Neutrophil (primary cell): ENCODE results near the gene GRB14.

ENCODE experiments used
- H3K27ac ChIP-seq: fragments of 200-600 bp; sonication (generic); 2 replicates; pipeline ENCODE4 v1.5.1; 2016; ENCODE audit warnings: mild to moderate bottlenecking, moderate library complexity
- H3K27me3 ChIP-seq: fragments of 200-600 bp; sonication (generic); 2 replicates; pipeline ENCODE4 v1.6.0; 2016; ENCODE audit warnings: mild to moderate bottlenecking
- H3K36me3 ChIP-seq: fragments of 200-600 bp; sonication (generic); 2 replicates; pipeline ENCODE4 v1.5.1; 2017
- H3K4me1 ChIP-seq, 2 experiments: fragments of 200-600 bp in 1 of 2; sonication (generic) in 1 of 2; 1 replicate in 1 of 2; 2 replicates in 1 of 2; pipeline versions ENCODE4 v1.5.1 to v1.6.1; 2013 to 2016; ENCODE audit warnings: low read depth in 1 of 2, low read length in 1 of 2, mild to moderate bottlenecking in 1 of 2, moderate library complexity in 1 of 2; ENCODE audit not compliant: control insufficient read depth in 1 of 2, insufficient read depth in 1 of 2
- H3K4me3 ChIP-seq, 2 experiments: fragments of 200-600 bp in 1 of 2; sonication (generic) in 1 of 2; 1 replicate in 1 of 2; 2 replicates in 1 of 2; pipeline ENCODE4 v1.5.1; 2013 to 2016; ENCODE audit warnings: low read depth in 1 of 2, low read length in 1 of 2, mild to moderate bottlenecking in 1 of 2, moderate library complexity in 1 of 2
- H3K9me3 ChIP-seq: fragments of 200-600 bp; sonication (generic); 2 replicates; pipeline ENCODE4 v1.5.1; 2016
- CTCF ChIP-seq: fragments of 200-600 bp; sonication (generic); IDR thresholded peaks from 2 replicates; pipeline ENCODE4 v1.5.1; 2016; ENCODE audit warnings: antibody characterized with exemption

GRB14 gene

GRCh38 chr2:164515734-164516133 is 105.5 kb downstream of the GRB14 start:
- no peak overlapping the region for H3K4me3 ChIP-seq
- no peak for TF ChIP-seq CTCF
- H3K27ac ChIP-seq = no peak overlapping the region
- peaks cover 6% of the 10 kb centered on the region for H3K9me3 ChIP-seq
- no peaks in the 10 kb centered on the region for H3K4me1 ChIP-seq
- no peaks in the 10 kb centered on the region for H3K27me3 ChIP-seq
- H3K36me3 ChIP-seq = no peaks in the 10 kb centered on the region

- Histone ChIP-seq H3K27me3 (no peaks in the 10 kb centered on the region), H3K4me1 (no peaks in the 10 kb centered on the region), H3K27ac (no peak overlapping the region), H3K9me3 (peaks cover 6% of the 10 kb centered on the region), H3K4me3 (no peak overlapping the region), H3K36me3 (no peaks in the 10 kb centered on the region)
- TF ChIP-seq CTCF = no peak
These were observed 106.3 kb downstream of the GRB14 start for GRCh38 chr2:164515030-164515429.

- Histone ChIP-seq H3K27me3 (no peaks in the 10 kb centered on the region), H3K27ac (no peak overlapping the region)
These were observed 106.8 kb downstream of the GRB14 start for GRCh38 chr2:164514491-164514890.

GRCh38 chr2:164512871-164513270 is 108.4 kb downstream of the GRB14 start:
- H3K36me3 ChIP-seq = no peaks in the 10 kb centered on the region
- TF ChIP-seq CTCF = no peak
- H3K27ac ChIP-seq = no peak overlapping the region
- H3K9me3 ChIP-seq = peaks cover 6% of the 10 kb centered on the region
- H3K4me1 ChIP-seq = no peaks in the 10 kb centered on the region
- no peaks in the 10 kb centered on the region for H3K27me3 ChIP-seq
- H3K4me3 ChIP-seq = no peak overlapping the region

More at GRCh38 chr2:164514491-164514890, 106.8 kb downstream of the GRB14 start:
- H3K36me3 ChIP-seq = no peaks in the 10 kb centered on the region
- no peak for TF ChIP-seq CTCF
- H3K4me1 ChIP-seq = no peaks in the 10 kb centered on the region
- peaks cover 6% of the 10 kb centered on the region for H3K9me3 ChIP-seq
- no peak overlapping the region for H3K4me3 ChIP-seq

- no peak overlapping the region for H3K4me3 ChIP-seq
- H3K27ac ChIP-seq = no peak overlapping the region
- H3K4me1 ChIP-seq = no peaks in the 10 kb centered on the region
- peaks cover 6% of the 10 kb centered on the region for H3K9me3 ChIP-seq
- H3K27me3 ChIP-seq = no peaks in the 10 kb centered on the region
- no peaks in the 10 kb centered on the region for H3K36me3 ChIP-seq
- no peak for TF ChIP-seq CTCF
These were observed 109.5 kb downstream of the GRB14 start for GRCh38 chr2:164511738-164512137.

- no peaks in the 10 kb centered on the region for H3K27me3 ChIP-seq
- H3K4me3 ChIP-seq = no peak overlapping the region
- peaks cover 6% of the 10 kb centered on the region for H3K9me3 ChIP-seq
- no peaks in the 10 kb centered on the region for H3K36me3 ChIP-seq
- H3K4me1 ChIP-seq = no peaks in the 10 kb centered on the region
- no peak for TF ChIP-seq CTCF
- H3K27ac ChIP-seq = no peak overlapping the region
These were observed 110.4 kb downstream of the GRB14 start for GRCh38 chr2:164510895-164511294.
